ENCODE measurements around the gene CLDN12.
"Not testable (repeated sequence)": the region's sequence is repeated elsewhere in the genome, so short reads cannot be mapped to it uniquely, and the experiment has no call there.

CLDN12 gene

DNA sequence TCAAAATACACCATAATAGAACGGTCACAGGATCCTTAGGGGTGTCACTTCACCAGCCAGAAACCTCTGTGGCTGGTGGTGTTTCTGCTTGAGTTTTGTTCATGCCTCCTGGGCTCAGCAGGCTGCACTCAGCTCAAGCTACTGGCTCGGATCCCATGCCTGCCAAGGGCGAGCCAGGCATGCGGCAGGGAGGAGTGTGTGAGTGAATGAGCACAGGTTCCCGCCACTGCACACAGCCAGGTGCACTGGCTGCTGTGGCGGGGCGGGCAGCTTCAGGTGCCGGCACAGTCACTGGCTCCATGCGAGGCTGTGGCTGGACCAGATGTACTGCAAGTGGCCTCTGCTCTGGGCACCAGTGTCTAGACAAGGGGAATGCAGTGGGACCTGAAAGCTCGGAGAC is 29.5 kb downstream of the CLDN12 start:
- DNase-seq (ENCODE audit: low read depth in 2 of 2), result no peak

DNA sequence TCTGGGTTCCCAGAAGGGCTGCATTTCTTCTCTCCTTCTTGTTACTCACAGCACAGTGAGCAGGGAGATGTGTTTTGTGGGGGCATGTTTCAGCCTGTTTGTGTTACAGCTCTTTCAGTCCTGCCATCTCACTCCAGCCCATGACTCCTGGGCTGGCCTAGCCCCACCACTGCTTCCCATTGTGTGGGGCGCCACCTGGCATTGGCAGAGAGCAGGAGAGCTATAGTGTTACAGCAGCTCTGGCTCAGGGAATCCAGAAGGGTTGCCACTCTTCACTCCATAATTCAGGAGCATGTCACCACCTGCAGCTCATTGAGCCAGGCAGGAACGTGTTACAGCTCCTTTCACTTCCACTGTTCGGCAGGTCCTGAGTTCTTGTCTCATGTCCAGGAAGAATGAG is 30.0 kb downstream of the CLDN12 start:
- no peak for DNase-seq (ENCODE audit: low read depth in 2 of 2)

DNA sequence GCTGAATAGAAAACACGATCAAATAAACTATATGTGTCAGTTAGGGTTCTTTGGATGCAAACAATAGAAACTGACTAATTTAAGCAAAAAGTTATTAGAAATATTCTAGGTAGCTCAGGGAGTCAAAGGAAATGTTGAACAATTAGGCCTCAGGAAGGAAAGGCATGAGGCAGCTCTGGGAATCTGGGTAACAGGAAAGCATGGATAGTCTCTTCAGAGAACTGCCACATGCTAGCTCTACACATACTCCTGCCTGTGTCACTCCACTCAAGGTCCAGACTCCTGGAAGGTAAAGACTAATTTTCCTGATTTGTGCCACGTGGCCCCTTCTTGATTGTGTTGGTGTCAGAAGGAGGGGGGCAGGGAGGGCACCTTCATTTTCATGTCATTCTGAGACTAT is 42.4 kb downstream of the CLDN12 start:
- DNase-seq (ENCODE audit: low read depth in 2 of 2), result no peak

GRCh38 chr7:90446137-90446899 is 43.1 kb downstream of the CLDN12 start:
- no peak for DNase-seq (ENCODE audit: low read depth in 2 of 2)

DNA sequence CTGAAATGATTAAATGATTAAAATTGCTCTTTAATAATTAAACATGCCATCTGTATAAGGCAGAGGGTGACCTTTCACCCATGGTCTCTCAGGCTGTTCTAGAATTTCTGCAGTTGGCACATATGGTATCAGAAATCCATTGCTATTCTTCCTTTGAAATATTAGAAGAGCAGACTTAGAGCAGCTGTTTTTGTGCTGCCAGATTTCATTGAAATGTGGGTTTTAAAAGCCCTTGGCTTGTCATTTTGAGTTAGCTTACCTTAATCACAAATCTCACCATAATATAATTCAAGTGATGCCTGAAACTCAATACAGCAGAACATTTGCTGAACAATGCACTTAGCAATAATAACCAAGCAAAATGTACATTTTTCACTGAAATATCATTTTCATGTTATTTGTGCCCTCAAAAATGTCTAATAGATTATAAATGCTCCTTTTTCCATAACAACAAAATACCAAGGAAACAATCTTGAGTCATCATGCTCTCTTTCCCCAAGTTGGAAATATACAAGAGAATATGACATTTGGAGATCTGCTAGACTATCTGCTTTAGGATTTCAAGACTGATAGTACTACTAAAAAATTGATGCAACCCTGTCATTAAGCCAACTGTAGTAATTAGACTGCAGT is 50.1 kb downstream of the CLDN12 start:
- no peak for DNase-seq (ENCODE audit: low read depth in 2 of 2)

DNA sequence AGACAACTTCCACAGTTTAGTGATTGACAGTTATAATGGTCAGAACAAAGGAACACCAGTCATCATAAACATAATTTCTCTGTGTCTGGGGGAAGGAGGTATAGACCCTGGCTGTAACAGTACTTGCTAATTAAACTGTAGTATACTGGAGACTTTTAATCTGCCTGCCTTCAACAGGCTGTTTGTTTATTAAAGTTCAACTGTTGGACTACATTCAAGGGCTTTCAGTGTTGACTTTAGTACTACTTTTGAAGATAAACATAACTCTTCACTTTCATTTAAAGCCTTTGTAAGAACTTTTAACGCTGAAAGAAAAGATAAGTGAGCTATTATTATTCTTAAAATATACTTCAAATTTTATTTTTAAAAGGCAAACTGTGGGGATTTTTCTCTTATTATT is 50.7 kb downstream of the CLDN12 start:
- no peak for DNase-seq (ENCODE audit: low read depth in 2 of 2)

DNA sequence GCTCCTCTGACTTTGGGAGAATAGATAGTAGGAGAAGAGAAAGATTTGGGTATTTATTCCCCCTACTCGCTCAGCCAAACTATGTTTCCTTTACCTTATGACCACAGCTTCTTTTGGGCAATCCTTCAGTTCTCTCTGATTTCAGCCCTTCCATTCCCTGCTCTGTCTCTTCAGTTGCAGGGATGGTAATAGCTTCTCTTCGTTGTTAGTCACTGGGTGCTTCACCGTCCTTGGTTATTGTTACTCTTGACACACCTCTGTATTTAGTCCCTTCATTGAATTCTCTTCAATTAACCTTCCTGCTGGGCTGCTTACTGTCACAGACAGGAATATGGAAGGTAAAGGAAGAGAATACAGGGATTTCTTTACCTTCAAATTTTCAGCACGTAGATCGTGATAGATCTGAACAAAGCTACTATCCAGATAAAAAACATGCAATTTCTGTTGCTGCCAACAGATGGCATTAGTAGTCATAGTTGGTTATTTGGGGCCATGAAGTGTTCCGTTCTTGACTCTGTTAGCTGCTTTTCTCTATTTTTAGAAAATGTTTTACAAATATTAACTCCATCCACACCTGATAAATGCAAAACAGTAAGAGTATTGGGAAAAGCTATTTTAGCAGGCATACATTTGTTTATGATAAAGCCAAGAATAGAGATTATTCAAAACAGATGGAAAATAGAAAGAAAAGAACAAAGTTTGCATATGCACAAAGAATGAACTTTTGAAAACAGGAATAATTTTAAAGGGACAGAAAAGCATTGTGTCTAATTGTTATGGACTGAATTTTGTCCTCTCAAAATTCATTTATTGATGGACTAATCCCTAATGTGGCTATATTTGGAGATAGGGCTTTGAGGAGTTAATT is 52.1 kb downstream of the CLDN12 start:
- peak; percentile 17 to 31 for DNase-seq (ENCODE audit: low read depth in 2 of 2)

DNA sequence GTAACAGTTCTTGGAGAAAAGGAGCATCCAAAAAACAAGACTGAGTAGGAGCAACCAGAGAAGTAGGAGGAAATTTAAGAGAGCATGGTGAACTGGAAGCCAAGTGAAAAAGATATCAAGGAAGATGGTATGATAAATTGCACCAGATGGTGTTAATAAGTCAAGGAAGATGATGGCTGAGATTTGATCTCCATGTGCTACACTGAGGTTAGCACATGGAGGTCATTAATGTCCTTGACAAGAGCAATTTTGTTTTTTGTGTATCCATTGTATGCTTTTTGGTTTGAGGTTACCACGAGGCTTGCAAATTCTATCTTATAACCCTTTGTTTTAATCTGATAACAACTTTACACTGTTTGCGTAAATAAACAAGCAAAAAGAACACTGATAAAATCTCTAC is 54.8 kb downstream of the CLDN12 start:
- DNase-seq (ENCODE audit: low read depth in 2 of 2), result no peak

- DNase-seq (ENCODE audit: low read depth in 2 of 2), result no peak
Observed at GRCh38 chr7:90459888-90460287, 56.6 kb downstream of the CLDN12 start.

DNA sequence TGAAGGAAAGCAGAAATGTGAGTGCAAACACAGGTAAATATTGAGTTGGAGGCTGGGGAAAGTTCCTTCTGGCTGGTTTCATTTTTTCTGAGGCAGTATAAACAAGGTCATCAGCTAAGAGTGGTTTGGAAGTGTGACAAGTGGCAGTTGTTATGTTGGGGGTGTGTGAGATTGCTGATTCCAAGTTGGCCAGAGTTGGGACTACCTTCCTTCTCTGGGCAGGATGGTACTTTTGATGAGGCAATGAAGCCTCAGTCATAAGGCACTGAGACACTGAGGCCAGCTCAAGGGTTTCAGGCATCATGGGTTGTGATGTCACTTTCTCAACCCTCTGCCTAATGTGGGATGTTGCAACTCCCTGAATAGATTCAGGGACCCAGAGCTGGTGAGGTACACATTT is 58.0 kb downstream of the CLDN12 start:
- no peak for DNase-seq (ENCODE audit: low read depth in 2 of 2)

DNA sequence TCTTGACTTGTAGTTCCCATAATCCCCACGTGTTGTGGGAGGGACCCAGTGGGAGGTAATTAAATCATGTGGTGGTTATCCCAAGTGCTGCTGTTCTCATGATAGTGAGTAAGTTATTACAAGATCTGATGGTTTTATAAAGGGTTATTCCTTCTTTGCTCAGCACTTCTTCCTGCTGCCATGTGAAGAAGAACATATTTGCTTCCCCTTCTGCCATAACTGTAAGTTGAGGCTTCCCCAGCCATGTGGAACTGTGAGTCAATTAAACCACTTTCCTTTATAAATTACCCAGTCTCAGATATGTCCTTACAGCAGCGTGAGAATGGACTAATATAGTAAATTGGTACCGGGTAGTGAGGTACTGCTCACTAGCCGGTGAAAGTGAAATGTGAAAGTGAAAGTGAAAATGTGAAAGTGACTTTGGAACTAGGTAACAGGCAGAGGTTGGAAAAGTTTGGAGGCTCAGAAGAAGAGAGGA is 59.9 kb downstream of the CLDN12 start:
- not testable (repeated sequence) for DNase-seq (ENCODE audit: low read depth in 2 of 2)

Data from fibroblast of skin of left biceps (primary cell).